ENCODE data around the gene TBC1D30.

Gene TBC1D30

DNA sequence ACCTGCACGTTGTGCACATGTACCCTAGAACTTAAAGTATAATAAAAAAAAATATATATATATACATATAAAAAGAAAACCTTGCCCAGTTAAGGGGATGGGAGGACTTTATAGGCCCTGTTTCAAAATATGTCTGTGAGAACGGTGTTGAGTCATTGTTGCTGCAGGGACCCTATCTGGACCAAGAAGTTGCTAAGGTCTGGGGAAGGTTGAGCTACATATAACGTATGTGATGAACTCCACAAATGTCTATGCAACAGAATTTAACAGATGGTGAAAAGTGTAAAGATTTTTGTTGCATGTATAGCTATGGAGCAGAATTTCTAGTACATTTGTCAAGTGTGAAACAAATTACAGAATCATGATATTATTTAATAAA, 59.7 kb downstream of the TBC1D30 start:
- no peak overlapping the region for H3K4me3 ChIP-seq (ENCODE audit: low read length)
- DNase-seq (ENCODE audit: low read depth): no peak
- TF ChIP-seq, protein P1, sequence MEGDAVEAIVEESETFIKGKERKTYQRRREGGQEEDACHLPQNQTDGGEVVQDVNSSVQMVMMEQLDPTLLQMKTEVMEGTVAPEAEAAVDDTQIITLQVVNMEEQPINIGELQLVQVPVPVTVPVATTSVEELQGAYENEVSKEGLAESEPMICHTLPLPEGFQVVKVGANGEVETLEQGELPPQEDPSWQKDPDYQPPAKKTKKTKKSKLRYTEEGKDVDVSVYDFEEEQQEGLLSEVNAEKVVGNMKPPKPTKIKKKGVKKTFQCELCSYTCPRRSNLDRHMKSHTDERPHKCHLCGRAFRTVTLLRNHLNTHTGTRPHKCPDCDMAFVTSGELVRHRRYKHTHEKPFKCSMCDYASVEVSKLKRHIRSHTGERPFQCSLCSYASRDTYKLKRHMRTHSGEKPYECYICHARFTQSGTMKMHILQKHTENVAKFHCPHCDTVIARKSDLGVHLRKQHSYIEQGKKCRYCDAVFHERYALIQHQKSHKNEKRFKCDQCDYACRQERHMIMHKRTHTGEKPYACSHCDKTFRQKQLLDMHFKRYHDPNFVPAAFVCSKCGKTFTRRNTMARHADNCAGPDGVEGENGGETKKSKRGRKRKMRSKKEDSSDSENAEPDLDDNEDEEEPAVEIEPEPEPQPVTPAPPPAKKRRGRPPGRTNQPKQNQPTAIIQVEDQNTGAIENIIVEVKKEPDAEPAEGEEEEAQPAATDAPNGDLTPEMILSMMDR (conservative IDR thresholded peaks at IDR 0.05; ENCODE audit: low read length): no peak

GRCh38 chr12:64884728-64885127, 60.3 kb downstream of the TBC1D30 start:
- no peak overlapping the region for H3K4me3 ChIP-seq (ENCODE audit: low read length)
- TF ChIP-seq, protein P1 (conservative IDR thresholded peaks at IDR 0.05; ENCODE audit: low read length): no peak
- no peak for DNase-seq (ENCODE audit: low read depth)

DNA sequence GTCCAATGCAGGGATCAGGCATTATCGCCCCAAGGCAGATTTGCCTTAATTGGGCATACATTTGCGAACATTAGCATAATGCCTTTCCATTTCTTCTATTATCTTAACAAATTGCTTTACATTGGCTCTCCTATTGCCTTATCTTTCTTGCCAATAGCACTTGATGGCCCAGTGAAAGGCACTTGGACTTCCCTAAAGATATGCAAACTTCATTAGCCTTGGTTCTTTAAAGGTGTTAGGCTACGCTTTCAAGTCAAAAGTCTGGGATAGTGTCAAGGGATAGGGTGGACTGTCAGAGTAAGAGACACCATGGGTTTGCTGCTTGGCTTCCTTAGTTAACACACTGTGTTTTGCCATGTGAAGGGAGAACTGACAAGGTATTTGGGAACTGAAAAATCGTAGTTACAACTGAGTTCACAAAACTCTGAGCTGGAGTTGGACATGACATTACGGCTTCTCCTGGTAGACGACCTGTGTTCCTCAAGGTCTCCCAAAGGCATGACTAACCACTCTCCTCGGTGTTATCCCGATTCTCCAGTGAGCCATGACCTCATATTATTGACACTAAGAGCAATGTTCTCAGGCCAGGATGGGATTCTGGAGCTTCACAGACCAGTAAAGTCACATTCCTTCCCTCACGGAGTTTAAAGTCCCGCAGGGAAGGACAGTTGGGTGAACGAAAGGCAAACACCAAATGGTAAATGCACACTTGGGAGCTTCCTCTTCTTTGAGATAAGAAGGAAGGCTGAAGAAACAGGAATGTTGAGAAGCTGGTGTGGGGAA, 65.2 kb downstream of the TBC1D30 start:
- DNase-seq (ENCODE audit: low read depth): no peak
- no peak overlapping the region for H3K4me3 ChIP-seq (ENCODE audit: low read length)
- TF ChIP-seq, protein P1 (conservative IDR thresholded peaks at IDR 0.05; ENCODE audit: low read length): no peak

DNA sequence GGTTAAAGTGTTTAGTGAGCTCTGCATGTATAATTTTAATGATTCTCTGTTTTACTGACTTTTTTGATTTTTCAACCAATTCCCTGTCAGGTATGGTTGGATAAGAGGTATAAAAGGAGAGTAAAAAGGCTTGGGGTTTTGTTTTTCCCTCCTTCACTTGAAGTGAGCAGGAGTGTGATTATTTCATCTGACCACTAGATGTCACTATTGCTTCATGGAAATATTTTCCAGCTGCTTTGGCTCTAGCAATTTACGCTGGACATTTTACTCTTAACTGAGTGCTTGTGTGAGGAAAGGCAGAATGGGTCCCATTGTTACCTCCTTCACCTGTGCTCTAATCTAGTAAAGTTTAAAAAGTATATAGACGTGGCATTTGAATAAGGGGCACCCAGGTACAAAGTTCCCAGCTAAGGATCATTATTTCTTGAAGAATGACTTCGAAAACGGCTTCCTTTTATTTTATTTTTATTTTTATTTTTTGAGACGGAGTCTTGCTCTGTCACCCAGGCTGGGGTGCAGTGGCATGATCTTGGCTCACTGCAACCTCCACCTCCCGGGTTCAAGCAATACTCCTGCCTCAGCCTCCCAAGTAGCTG, 66.5 kb downstream of the TBC1D30 start:
- DNase-seq (ENCODE audit: low read depth): peak; percentile 58

GRCh38 chr12:64891629-64892028, 67.2 kb downstream of the TBC1D30 start:
- no peak for DNase-seq (ENCODE audit: low read depth)
- TF ChIP-seq, protein P1 (conservative IDR thresholded peaks at IDR 0.05; ENCODE audit: low read length): no peak
- no peak overlapping the region for H3K4me3 ChIP-seq (ENCODE audit: low read length)

More for the DNA sequence above, 66.5 kb downstream of the TBC1D30 start:
- TF ChIP-seq, protein P1 (conservative IDR thresholded peaks at IDR 0.05; ENCODE audit: low read length): peak; percentile 71
- H3K4me3 ChIP-seq (ENCODE audit: low read length): no peak overlapping the region

GRCh38 chr12:64892561-64892960, 68.1 kb downstream of the TBC1D30 start:
- no peak for DNase-seq (ENCODE audit: low read depth)
- H3K4me3 ChIP-seq (ENCODE audit: low read length): no peak overlapping the region
- TF ChIP-seq, protein P1 (conservative IDR thresholded peaks at IDR 0.05; ENCODE audit: low read length): no peak

GRCh38 chr12:64893961-64894360, 69.5 kb downstream of the TBC1D30 start:
- TF ChIP-seq, protein P1 (conservative IDR thresholded peaks at IDR 0.05; ENCODE audit: low read length): no peak
- peak; percentile 70 for DNase-seq (ENCODE audit: low read depth)
- H3K4me3 ChIP-seq (ENCODE audit: low read length): no peak overlapping the region

Data from AG10803 (cell line).